K562 (cell line): ENCODE data around the gene SNRPA. TPM values are rescaled to one million over a fixed set of nuclear protein-coding genes. Genes with fewer than 3 reads are reported as not detected.

Source experiments
- CEBPB ChIP-seq: fragments of 450-650 bp; IDR thresholded peaks from 2 replicates; pipeline ENCODE4 v1.6.1; 2016; ENCODE audit warnings: missing genetic modification characterization, missing compliant biosample characterization
- ELF4 ChIP-seq: fragments of 450-650 bp; formaldehyde crosslinking; IDR thresholded peaks from 2 replicates; pipeline ENCODE4 v1.4.0; 2022; ENCODE audit warnings: missing genetic modification characterization
- ETV1 ChIP-seq: fragments of 450-650 bp; conservative IDR thresholded peaks from 2 replicates; pipeline ENCODE4 v1.6.1; 2016; ENCODE audit warnings: missing genetic modification characterization, control low read depth, low read depth, missing compliant biosample characterization
- KAT2B ChIP-seq: IDR thresholded peaks from one replicate; pipeline ENCODE4 v1.6.1; 2012; ENCODE audit warnings: low read depth, mild to moderate bottlenecking, control low read depth, inconsistent platforms, low read length, moderate library complexity
- MAZ ChIP-seq, 2 experiments: fragments of 450-650 bp in 1 of 2; sonication (generic) in 1 of 2; formaldehyde crosslinking; IDR thresholded peaks in 1 of 2; conservative IDR thresholded peaks in 1 of 2; 2 replicates each; pipeline versions ENCODE4 v1.4.0 to v1.5.0; 2020; ENCODE audit warnings: mild to moderate bottlenecking in 1 of 2, missing genetic modification reagents in 1 of 2
- MED1 ChIP-seq: sonication (generic); formaldehyde crosslinking; IDR thresholded peaks from 2 replicates; pipeline ENCODE4 v1.8.1; 2023; ENCODE audit warnings: missing genetic modification reagents, borderline replicate concordance
- MLLT1 ChIP-seq, 2 experiments: fragments of 450-650 bp; IDR thresholded peaks; 2 replicates each; pipeline ENCODE4 v1.6.1; 2016
- POLR2G ChIP-seq: fragments of 200-400 bp; formaldehyde crosslinking; IDR thresholded peaks from 2 replicates; pipeline ENCODE4 v1.6.1; 2017; ENCODE audit warnings: low read depth, mild to moderate bottlenecking, antibody characterized with exemption, low read length, moderate library complexity
- POLR2H ChIP-seq: IDR thresholded peaks from 2 replicates; pipeline ENCODE4 v1.6.1; 2016; ENCODE audit warnings: missing genetic modification characterization, low read depth, mild to moderate bottlenecking, control low read depth, missing compliant biosample characterization, moderate library complexity
- PREB ChIP-seq: sonication (generic); formaldehyde crosslinking; IDR thresholded peaks from 2 replicates; pipeline ENCODE4 v1.8.1; 2023; ENCODE audit warnings: mild to moderate bottlenecking, missing genetic modification reagents
- PTBP1 ChIP-seq: fragments of 200-400 bp; formaldehyde crosslinking; IDR thresholded peaks from 2 replicates; pipeline ENCODE4 v1.6.1; 2017; ENCODE audit warnings: low read depth, low read length
- RNF2 ChIP-seq: sonication (generic); IDR thresholded peaks from 2 replicates; pipeline ENCODE4 v1.6.1; 2016
- SMARCA4 ChIP-seq: fragments of 450-650 bp; IDR thresholded peaks from 2 replicates; pipeline ENCODE4 v1.6.1; 2016
- TGIF2 ChIP-seq: sonication (generic); formaldehyde crosslinking; IDR thresholded peaks from 2 replicates; pipeline ENCODE4 v1.8.1; 2022; ENCODE audit warnings: mild to moderate bottlenecking, missing genetic modification reagents, moderate library complexity
- XRCC5 ChIP-seq: fragments of 200-400 bp; formaldehyde crosslinking; IDR thresholded peaks from 2 replicates; pipeline ENCODE4 v1.6.1; 2017; ENCODE audit warnings: low read depth, mild to moderate bottlenecking, low read length
- ZHX1 ChIP-seq: fragments of 150-350 bp; conservative IDR thresholded peaks from 2 replicates; pipeline ENCODE4 v1.6.1; 2014; ENCODE audit warnings: low read length
- ZNF395 ChIP-seq: fragments of 200-800 bp; sonication (Bioruptor generic); IDR thresholded peaks from 2 replicates; pipeline ENCODE4 v1.6.1; 2017; ENCODE audit warnings: missing genetic modification characterization, missing compliant biosample characterization
- polyA plus RNA-seq, 8 experiments: library from polyadenylated mRNA; depleted of rRNA in 4 of 8; stranded (reverse) in 5 of 8; unstranded in 3 of 8; fragments of >200 nt; fragmentation: Nextera tagmentation in 2 of 8; fragmentation: Illumina TruSeq in 1 of 8; extraction: Ambion mirVana in 2 of 8; extraction: Trizol in 1 of 8; gene quantifications; 2 replicates each; pipeline versions ENCODE4 v1.2.1 to v1.2.3, GENCODE V29; 2011 to 2014; ENCODE audit warnings: inconsistent platforms in 1 of 8, missing spikeins in 1 of 8
- total RNA-seq, 7 experiments: library from RNA; depleted of rRNA in 6 of 7; stranded (reverse); fragments of >200 nt in 6 of 7; fragmentation: Illumina TruSeq in 2 of 7; extraction: Trizol in 2 of 7; gene quantifications; 2 replicates each; pipeline versions ENCODE4 v1.2.1 to v1.2.3, GENCODE V29; 2011 to 2021; ENCODE audit warnings: low replicate concordance in 1 of 7

Gene SNRPA
- total and polyA plus RNA-seq, 9 of the 15 experiments (the other 6 are each of a cell fraction or from before 2014, with no cell fraction given) = 16.3 to 311 (median 193) TPM

GRCh38 chr19:40797963-40798682 is 47.1 kb downstream of the SNRPA start (continued):
- TF ChIP-seq ZNF395 (CRISPR knock-in tag) (peak; percentile 41; the same call in 1 of the 2 replicates), MED1 (CRISPR knock-in tag) (no peak), SMARCA4 (peak; percentile 59; the same call in 1 of the 2 replicates), ELF4 (CRISPR knock-in tag) (peak; percentile 18; the same call in 1 of the 2 replicates), ZHX1 (0 out of 2 replicates have a peak, but pooled peaks have one; percentile 33), CEBPB (peak; percentile 35; the same call in 1 of the 2 replicates), MAZ (CRISPR knock-in tag; conservative IDR thresholded peaks at IDR 0.05 in 1 of 2, IDR thresholded peaks at IDR 0.05 in 1 of 2) (no peak), POLR2H (tag) (no peak), RNF2 (no peak), PREB (CRISPR knock-in tag) (peak; percentile 81; the same call in 1 of the 2 replicates), POLR2G (peak; percentile 75), MLLT1 (IDR thresholded peaks at IDR 0.05) (peak; percentile 38 to 45; a peak in 1 of 4 replicates), TGIF2 (no peak), PTBP1 (0 out of 2 replicates have a peak, but pooled peaks have one; percentile 53), XRCC5 (peak; percentile 41; the same call in 1 of the 2 replicates), ETV1 (tag) (0 out of 2 replicates have a peak, but pooled peaks have one; percentile 30), KAT2B (no peak)
